ENCODE results near the gene SPATC1L.

SPATC1L gene

DNA sequence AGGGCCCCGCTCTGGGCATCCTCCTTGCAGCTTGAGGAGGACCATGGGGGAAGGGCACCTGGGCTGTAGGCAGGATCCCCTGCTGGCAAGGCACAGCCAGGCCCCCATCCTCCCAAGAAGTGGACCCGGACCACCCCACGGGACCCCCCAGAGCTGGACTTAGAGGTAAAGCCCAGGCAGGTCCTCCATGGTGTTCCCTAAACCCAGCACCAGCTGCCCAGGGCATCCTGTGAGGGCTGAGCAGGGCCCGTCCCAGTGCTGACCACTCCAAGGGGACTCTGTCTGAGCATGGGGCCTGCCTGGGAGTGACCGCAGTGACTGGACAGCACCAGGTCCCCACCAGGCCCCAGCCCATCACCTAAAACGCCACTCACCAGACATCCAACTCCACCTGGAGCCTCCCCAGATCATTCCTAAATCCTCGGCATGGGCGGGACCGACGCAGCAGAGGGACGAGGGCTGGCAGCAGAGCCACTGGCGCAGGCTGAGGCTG, 65.1 kb downstream of the SPATC1L start:
- DNase-seq (ENCODE audit: extremely low spot score), result no peak
- CTCF ChIA-PET, result no interaction called here
- TF ChIP-seq L3MBTL2 (conservative IDR thresholded peaks at IDR 0.05) (no peak), LEF1 (IDR thresholded peaks at IDR 0.05; ENCODE audit: borderline replicate concordance) (no peak), ELF4 (IDR thresholded peaks at IDR 0.05) (no peak), NFRKB (IDR thresholded peaks at IDR 0.05) (no peak), FOXK2 (IDR thresholded peaks at IDR 0.05) (no peak), FOXA1 (IDR thresholded peaks at IDR 0.05) (no peak), ARNT (IDR thresholded peaks at IDR 0.05) (no peak), HDGF (IDR thresholded peaks at IDR 0.05; ENCODE audit: borderline replicate concordance) (no peak)
- TF ChIP-seq, protein P1, sequence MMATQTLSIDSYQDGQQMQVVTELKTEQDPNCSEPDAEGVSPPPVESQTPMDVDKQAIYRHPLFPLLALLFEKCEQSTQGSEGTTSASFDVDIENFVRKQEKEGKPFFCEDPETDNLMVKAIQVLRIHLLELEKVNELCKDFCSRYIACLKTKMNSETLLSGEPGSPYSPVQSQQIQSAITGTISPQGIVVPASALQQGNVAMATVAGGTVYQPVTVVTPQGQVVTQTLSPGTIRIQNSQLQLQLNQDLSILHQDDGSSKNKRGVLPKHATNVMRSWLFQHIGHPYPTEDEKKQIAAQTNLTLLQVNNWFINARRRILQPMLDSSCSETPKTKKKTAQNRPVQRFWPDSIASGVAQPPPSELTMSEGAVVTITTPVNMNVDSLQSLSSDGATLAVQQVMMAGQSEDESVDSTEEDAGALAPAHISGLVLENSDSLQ (IDR thresholded peaks at IDR 0.05), result no peak
- POLR2A ChIA-PET, result no interaction called here

DNA sequence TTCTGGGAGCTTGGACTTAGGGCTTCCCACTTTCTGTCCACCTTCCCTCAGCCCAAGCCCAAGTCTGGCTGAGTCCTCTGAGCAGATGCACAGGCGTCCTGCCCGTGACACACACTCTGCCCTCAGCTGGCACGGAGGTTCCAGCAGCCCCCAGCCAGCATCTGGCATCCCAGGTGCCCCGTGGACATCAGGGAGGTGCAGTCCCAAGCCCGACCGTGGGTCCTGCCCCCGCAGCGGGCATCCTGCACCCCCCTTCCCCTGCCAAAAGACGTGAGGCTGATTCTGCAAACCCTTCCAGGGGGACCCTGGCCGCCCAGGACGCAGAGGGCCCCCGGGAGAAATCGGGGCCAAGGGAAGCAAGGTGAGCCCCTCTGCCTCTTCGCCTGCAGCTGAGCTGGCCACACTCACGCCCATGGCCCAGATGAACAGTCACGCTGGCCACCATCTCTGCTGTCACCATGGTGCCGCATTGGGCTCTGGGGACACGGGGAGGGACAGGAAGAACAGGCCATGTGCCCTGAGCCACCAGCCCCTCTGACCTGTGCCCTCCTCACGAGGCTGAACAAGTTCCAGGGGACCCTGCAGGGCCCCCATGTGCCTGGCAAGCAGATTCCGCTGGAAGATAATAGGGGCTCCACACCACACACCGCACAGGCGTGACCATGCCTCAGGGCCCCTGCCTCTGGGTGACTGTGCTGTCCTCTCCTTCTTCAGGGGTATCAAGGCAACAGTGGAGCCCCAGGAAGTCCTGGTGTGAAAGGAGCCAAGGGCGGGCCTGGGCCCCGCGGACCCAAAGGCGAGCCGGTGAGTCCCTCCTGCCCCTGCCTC, 65.7 kb downstream of the SPATC1L start:
- DNase-seq (ENCODE audit: extremely low spot score), result no peak
- TF ChIP-seq, protein P1 (IDR thresholded peaks at IDR 0.05), result no peak
- TF ChIP-seq ELF4 (IDR thresholded peaks at IDR 0.05) (no peak), HDGF (IDR thresholded peaks at IDR 0.05; ENCODE audit: borderline replicate concordance) (no peak), SP1 (IDR thresholded peaks at IDR 0.05) (no peak), LEF1 (IDR thresholded peaks at IDR 0.05; ENCODE audit: borderline replicate concordance) (no peak), FOXA1 (IDR thresholded peaks at IDR 0.05) (no peak), SUZ12 (IDR thresholded peaks at IDR 0.05) (no peak), ARNT (IDR thresholded peaks at IDR 0.05) (no peak), FOXK2 (IDR thresholded peaks at IDR 0.05) (no peak), FOXM1 (IDR thresholded peaks at IDR 0.05; ENCODE audit: borderline replicate concordance) (no peak), BHLHE40 (IDR thresholded peaks at IDR 0.05; ENCODE audit: borderline replicate concordance) (no peak)
- POLR2A ChIA-PET, result no interaction called here
- CTCF ChIA-PET, result interaction anchor here (1.8 kb wide), 1 partner anchor 25 kb away, joined by 5 read pairs; no protein-coding TSS in a partner anchor

DNA sequence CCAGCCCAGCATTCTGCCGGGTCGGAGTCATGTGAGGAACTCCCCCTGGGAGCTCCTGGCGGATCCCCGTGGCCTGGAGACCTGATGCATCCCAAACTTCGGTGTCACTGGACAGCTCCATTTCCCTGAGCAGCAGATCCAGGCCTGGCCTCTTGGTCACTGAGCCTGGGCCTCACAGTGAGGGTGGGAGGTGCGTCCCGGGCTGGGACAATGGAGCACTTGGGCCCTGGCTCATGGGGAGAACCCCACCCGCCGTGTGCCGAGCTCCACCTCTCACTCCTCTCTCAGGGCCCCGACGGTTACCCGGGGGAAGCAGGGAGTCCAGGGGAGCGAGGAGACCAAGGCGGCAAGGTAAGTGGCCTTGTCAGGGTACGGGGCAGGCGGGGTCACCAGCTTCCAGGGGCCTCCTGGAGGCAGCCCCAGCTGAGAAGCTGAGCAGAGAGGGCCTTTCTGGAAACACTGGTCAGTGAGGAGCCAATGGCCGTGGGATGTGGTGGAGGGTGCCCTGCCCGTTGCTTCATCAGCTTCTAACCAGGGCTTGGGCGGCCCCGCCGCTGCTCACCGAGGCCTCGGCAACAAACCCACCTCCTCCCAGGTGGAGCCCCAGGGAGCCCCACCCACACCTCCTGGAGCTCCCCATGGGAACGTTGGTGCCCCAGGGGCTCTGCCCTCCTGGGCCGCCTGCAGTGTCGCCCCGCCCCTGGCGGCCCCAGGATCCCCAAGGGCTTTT, 66.5 kb downstream of the SPATC1L start:
- CTCF ChIA-PET, result interaction anchor here (1.8 kb wide), 1 partner anchor 26 kb away, joined by 5 read pairs; no protein-coding TSS in a partner anchor
- TF ChIP-seq NFRKB (IDR thresholded peaks at IDR 0.05) (no peak), CTBP1 (IDR thresholded peaks at IDR 0.05; ENCODE audit: borderline replicate concordance) (no peak), L3MBTL2 (conservative IDR thresholded peaks at IDR 0.05) (no peak), FOXK2 (IDR thresholded peaks at IDR 0.05) (no peak), ELF4 (IDR thresholded peaks at IDR 0.05) (no peak), LEF1 (IDR thresholded peaks at IDR 0.05; ENCODE audit: borderline replicate concordance) (no peak), ARNT (IDR thresholded peaks at IDR 0.05) (no peak), SP1 (IDR thresholded peaks at IDR 0.05) (no peak), FOXM1 (IDR thresholded peaks at IDR 0.05; ENCODE audit: borderline replicate concordance) (no peak), ZNF384 (IDR thresholded peaks at IDR 0.05) (no peak), HDGF (IDR thresholded peaks at IDR 0.05; ENCODE audit: borderline replicate concordance) (no peak)
- TF ChIP-seq, protein P1 (IDR thresholded peaks at IDR 0.05), result no peak
- DNase-seq (ENCODE audit: extremely low spot score), result no peak
- POLR2A ChIA-PET, result interaction anchor here (1.2 kb wide), 1 partner anchor 13 kb away, joined by 3 read pairs; no protein-coding TSS in a partner anchor

DNA sequence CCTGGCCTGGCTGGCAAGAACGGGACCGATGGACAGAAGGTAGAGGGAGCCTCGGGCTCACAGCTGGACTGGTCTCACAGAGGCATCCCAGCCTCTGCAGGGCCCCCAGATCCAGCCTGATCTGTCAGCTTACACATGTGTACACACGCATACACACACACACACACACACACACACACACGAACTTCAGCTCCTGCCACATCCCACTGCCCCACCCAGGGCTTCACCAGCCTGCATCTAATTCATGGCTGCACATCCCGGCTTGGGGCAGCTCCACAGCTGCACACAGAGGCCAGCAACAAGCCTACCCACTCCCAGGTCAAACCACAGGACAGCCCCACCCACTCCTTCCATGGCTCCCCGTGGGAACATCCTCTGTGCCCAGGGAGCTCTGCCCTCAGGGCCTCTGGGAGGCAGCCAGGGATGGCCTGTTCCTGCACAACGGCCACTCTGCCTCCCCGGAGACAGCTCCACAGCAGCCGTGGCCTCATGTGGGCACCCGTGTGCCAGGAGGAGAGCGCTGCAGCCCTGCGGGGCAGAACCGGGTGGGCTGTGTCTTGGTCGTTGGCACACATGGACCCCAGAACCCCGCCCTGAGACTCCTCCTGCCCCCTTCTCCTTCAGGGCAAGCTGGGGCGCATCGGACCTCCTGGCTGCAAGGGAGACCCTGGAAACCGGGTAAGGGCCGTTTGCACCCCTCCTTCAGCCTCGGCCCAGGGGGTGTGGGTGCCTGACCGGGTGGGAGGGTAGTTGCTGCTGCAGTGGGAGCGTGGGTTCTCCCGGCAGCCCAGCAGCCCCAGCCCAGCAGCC, 67.3 kb downstream of the SPATC1L start:
- no peak for DNase-seq (ENCODE audit: extremely low spot score)
- TF ChIP-seq SUZ12 (IDR thresholded peaks at IDR 0.05) (no peak), BHLHE40 (IDR thresholded peaks at IDR 0.05; ENCODE audit: borderline replicate concordance) (no peak), SP1 (IDR thresholded peaks at IDR 0.05) (no peak), ELF4 (IDR thresholded peaks at IDR 0.05) (no peak), L3MBTL2 (conservative IDR thresholded peaks at IDR 0.05) (no peak), FOXK2 (IDR thresholded peaks at IDR 0.05) (no peak), LEF1 (IDR thresholded peaks at IDR 0.05; ENCODE audit: borderline replicate concordance) (no peak), NFRKB (IDR thresholded peaks at IDR 0.05) (no peak), ZNF384 (IDR thresholded peaks at IDR 0.05) (no peak), CTBP1 (IDR thresholded peaks at IDR 0.05; ENCODE audit: borderline replicate concordance) (no peak)
- TF ChIP-seq, protein P1 (IDR thresholded peaks at IDR 0.05), result no peak
- CTCF ChIA-PET, result interaction anchor here (1.8 kb wide), 1 partner anchor 27 kb away, joined by 5 read pairs; no protein-coding TSS in a partner anchor
- POLR2A ChIA-PET, result interaction anchor here (1.2 kb wide), 1 partner anchor 14 kb away, joined by 3 read pairs; no protein-coding TSS in a partner anchor

Measured in HEK293T (cell line).